HG03571 (cell line): ENCODE measurements around the gene CLDN1.
A peak's percentile ranks its signal among the peaks of the same experiment; 100 is the strongest.

Source experiments
- ATAC-seq: cut with Tn5 transposase; IDR thresholded peaks from one replicate; pipeline ENCODE4 v1.9.1; 2021; ENCODE audit not compliant: unreplicated experiment

Gene CLDN1

GRCh38 chr3:190333961-190334360 is 11.7 kb upstream of the CLDN1 start:
- ATAC-seq, result no peak

GRCh38 chr3:190330936-190331734 is 8.9 kb upstream of the CLDN1 start:
- ATAC-seq, result no peak

GRCh38 chr3:190326930-190327329 is 4.7 kb upstream of the CLDN1 start:
- ATAC-seq, result no peak

- no peak for ATAC-seq
Observed at GRCh38 chr3:190326361-190326760, 4.1 kb upstream of the CLDN1 start.

- no peak for ATAC-seq
Observed at GRCh38 chr3:190325923-190326322, 3.7 kb upstream of the CLDN1 start.

- no peak for ATAC-seq
Observed at GRCh38 chr3:190323246-190323626, 990 bp upstream of the CLDN1 start.

GRCh38 chr3:190322604-190323245 is 479 bp upstream of the CLDN1 start:
- no peak for ATAC-seq

GRCh38 chr3:190320594-190321362 is 1.5 kb downstream of the CLDN1 start:
- ATAC-seq, result no peak

GRCh38 chr3:190319660-190320059 is 2.6 kb downstream of the CLDN1 start:
- ATAC-seq, result no peak

- ATAC-seq, result no peak
Observed at GRCh38 chr3:190318666-190319065, 3.6 kb downstream of the CLDN1 start.

GRCh38 chr3:190314741-190315140 is 7.5 kb downstream of the CLDN1 start:
- ATAC-seq, result no peak

GRCh38 chr3:190309414-190309813 is 12.8 kb downstream of the CLDN1 start:
- ATAC-seq, result no peak

GRCh38 chr3:190308154-190308553 is 14.1 kb downstream of the CLDN1 start:
- ATAC-seq, result no peak

- no peak for ATAC-seq
Observed at GRCh38 chr3:190307164-190307545, 15.1 kb downstream of the CLDN1 start.

- no peak for ATAC-seq
Observed at GRCh38 chr3:190306513-190307163, 15.6 kb downstream of the CLDN1 start.

GRCh38 chr3:190306026-190306425 is 16.2 kb downstream of the CLDN1 start:
- no peak for ATAC-seq

GRCh38 chr3:190305406-190305805 is 16.8 kb downstream of the CLDN1 start:
- ATAC-seq, result no peak

- ATAC-seq, result no peak
Observed at GRCh38 chr3:190303884-190304283, 18.4 kb downstream of the CLDN1 start.

GRCh38 chr3:190302212-190302867 is 19.9 kb downstream of the CLDN1 start:
- no peak for ATAC-seq

- peak; percentile 63 for ATAC-seq
Observed at GRCh38 chr3:190301591-190301990, 20.7 kb downstream of the CLDN1 start.

GRCh38 chr3:190299969-190300368 is 22.3 kb downstream of the CLDN1 start:
- no peak for ATAC-seq
